GM18502 (cell line): ENCODE measurements around the gene PTPRU.
"Not testable (repeated sequence)": the region's sequence is repeated elsewhere in the genome, so short reads cannot be mapped to it uniquely, and the experiment has no call there.

Experiments used
- ATAC-seq: cut with Tn5 transposase; IDR thresholded peaks from one replicate; pipeline ENCODE4 v1.9.1; 2021; ENCODE audit warnings: mild to moderate bottlenecking; ENCODE audit not compliant: unreplicated experiment, poor library complexity

PTPRU gene

GRCh38 chr1:29311352-29312030 lies 75.2 kb downstream of the PTPRU start:
- no peak for ATAC-seq

- ATAC-seq = no peak
Observed at GRCh38 chr1:29312469-29313461, 76.4 kb downstream of the PTPRU start.

- ATAC-seq = not testable (repeated sequence)
Observed at GRCh38 chr1:29314685-29315084, 78.4 kb downstream of the PTPRU start.

- no peak for ATAC-seq
Observed at GRCh38 chr1:29315262-29315661, 78.9 kb downstream of the PTPRU start.

- ATAC-seq = no peak
Observed at GRCh38 chr1:29315876-29316275, 79.6 kb downstream of the PTPRU start.

- no peak for ATAC-seq
Observed at GRCh38 chr1:29317063-29317915, 81.0 kb downstream of the PTPRU start.

GRCh38 chr1:29317916-29318530 lies 81.7 kb downstream of the PTPRU start:
- ATAC-seq = no peak

- no peak for ATAC-seq
Observed at GRCh38 chr1:29318724-29319123, 82.4 kb downstream of the PTPRU start.

- no peak for ATAC-seq
Observed at GRCh38 chr1:29319300-29320110, 83.2 kb downstream of the PTPRU start.

- ATAC-seq = no peak
Observed at GRCh38 chr1:29320156-29320940, 84.0 kb downstream of the PTPRU start.

- no peak for ATAC-seq
Observed at GRCh38 chr1:29321176-29321575, 84.9 kb downstream of the PTPRU start.

GRCh38 chr1:29322147-29322694 lies 85.9 kb downstream of the PTPRU start:
- no peak for ATAC-seq

GRCh38 chr1:29322861-29323585 lies 86.7 kb downstream of the PTPRU start:
- no peak for ATAC-seq

- no peak for ATAC-seq
Observed at GRCh38 chr1:29323636-29324035, 87.3 kb downstream of the PTPRU start.

GRCh38 chr1:29324202-29324601 lies 87.9 kb downstream of the PTPRU start:
- no peak for ATAC-seq

- ATAC-seq = no peak
Observed at GRCh38 chr1:29324771-29325351, 88.5 kb downstream of the PTPRU start.

- ATAC-seq = no peak
Observed at GRCh38 chr1:29325675-29326074, 89.4 kb downstream of the PTPRU start.
